GM12801 (cell line): ENCODE measurements around the gene NHLRC2.

Experiments
- CTCF ChIP-seq: IDR thresholded peaks from one replicate; pipeline ENCODE4 v1.5.1; 2011; ENCODE audit warnings: control low read depth; ENCODE audit not compliant: insufficient read length; ENCODE audit errors: extremely low read depth

NHLRC2 gene

GRCh38 chr10:113930482-113931057 is 76.1 kb downstream of the NHLRC2 start:
- TF ChIP-seq CTCF, result no peak

- no peak for TF ChIP-seq CTCF
Measured at GRCh38 chr10:113932854-113933253, 78.4 kb downstream of the NHLRC2 start.

- no peak for TF ChIP-seq CTCF
Measured at GRCh38 chr10:113933894-113934532, 79.6 kb downstream of the NHLRC2 start.

GRCh38 chr10:113937258-113937657 is 82.8 kb downstream of the NHLRC2 start:
- no peak for TF ChIP-seq CTCF

GRCh38 chr10:113937756-113938155 is 83.3 kb downstream of the NHLRC2 start:
- TF ChIP-seq CTCF, result no peak

- no peak for TF ChIP-seq CTCF
Measured at GRCh38 chr10:113939212-113939860, 84.9 kb downstream of the NHLRC2 start.

- TF ChIP-seq CTCF, result no peak
Measured at GRCh38 chr10:113941140-113941539, 86.7 kb downstream of the NHLRC2 start.
